GM19467 (cell line): ENCODE data around the gene MYO1E.

Experiments
- ATAC-seq: cut with Tn5 transposase; IDR thresholded peaks from one replicate; pipeline ENCODE4 v1.9.1; 2021; ENCODE audit warnings: mild to moderate bottlenecking, moderate library complexity; ENCODE audit not compliant: unreplicated experiment

Gene MYO1E

DNA sequence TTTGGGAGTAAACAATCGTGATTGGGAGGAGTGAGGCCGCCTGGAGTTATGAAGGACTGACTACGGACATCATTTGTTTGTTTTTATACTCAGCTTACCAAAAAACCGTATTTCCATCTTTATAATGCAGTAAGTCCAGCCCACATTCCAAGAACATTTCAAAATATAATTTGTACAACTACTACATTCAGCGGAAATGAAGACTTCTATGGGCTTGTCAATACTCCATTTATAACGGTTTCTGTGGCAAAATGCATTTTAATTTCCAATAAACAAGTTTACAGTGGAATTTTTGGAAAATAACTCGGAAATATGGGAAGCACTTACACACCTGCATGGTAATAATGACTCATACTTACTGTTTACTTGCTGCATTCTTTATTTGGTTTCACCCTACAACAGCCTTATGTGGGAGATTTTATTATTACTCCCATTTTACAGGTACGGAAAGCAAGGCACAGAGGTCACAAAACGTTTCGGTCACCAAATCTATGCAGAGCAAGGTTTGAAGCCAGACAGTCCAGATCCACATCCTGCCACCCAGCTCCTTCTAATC, 103.7 kb downstream of the MYO1E start:
- ATAC-seq, result no peak

DNA sequence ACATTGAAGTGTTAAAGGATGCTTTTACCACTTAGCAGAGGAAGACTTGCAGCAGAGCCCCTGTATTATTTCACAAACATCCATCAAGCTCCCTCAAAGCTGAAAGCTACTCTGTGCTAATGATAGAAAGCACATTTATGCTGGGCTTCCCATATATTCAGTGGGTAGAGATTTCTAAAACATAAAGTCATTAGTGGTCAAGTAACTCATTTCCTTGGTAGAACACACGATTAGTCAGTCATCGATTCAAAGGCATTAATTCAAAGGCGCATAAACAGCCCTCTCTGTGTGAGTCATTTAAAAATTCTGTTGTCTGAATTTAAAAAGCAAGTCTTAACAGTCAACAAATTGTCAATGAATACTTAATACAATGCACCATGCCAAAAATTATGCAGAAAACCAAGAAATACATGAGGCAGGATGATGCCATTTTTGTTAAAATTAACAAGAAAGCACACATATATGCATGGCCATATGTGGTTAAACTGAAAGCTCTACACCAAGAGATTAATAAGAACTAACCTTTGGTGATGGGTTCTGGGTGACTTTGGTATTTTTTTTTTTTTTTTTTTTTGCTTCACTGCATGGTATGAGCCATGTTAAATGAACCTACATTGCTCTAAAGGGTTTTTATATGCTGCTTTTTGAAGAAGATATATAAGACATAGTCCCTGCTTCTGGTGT, 104.4 kb downstream of the MYO1E start:
- ATAC-seq, result no peak

DNA sequence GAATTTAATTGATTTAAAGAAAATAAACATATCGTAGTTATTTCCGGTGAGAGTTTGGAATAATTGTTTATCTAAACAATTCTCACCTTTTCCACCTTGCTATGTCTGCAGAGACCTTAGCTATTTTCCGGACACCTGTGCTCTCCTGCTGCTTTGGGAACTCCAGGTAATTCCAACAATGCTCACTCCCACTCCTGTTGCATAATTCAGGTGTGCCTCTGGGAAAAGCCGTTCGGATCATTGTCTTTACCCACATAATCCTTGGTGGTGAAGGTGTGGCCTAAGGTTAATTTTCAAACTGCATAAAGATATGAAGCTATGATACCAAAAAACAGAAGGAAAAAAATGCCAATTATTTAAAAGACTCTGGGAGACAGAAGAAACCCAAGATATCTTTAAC, 106.6 kb downstream of the MYO1E start:
- no peak for ATAC-seq

DNA sequence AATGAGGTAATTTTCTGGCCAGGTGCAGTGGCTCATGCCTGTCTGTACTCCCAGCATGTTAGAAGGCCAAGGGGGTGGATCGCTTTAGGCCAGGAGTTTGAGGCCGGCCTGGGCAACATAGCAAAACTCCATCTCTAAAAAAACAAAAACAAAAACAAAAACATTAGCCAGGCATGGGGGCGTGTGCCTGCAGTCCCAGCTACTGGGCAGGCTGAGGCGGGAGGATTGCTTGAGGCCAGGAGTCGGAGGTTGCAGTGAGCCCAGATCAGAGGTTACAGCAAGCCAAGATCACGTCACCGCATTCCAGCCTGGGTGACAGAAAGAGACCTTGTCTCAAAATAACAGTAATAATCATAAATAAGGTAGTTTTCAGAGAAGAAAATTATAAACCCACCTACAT, 110.4 kb downstream of the MYO1E start:
- no peak for ATAC-seq

DNA sequence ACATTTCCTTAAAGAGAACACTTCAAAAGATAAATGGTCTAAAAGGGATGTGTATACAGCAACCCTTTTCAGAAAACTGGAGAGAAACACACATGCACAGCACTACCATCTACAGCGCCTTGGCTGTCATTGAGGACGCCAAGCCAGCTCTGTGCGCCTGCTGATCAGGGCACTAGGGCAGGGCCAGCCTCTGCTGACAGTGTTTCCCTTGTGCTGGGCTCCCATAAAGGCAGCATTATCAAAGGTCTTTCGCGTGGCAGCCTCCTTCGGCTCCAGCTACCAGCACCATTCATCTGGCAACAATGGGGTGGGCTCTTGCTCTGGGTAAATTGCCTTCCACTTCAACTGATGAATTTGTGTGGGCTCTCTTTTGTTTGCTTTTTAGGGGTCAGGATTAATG, 112.6 kb downstream of the MYO1E start:
- ATAC-seq, result no peak

DNA sequence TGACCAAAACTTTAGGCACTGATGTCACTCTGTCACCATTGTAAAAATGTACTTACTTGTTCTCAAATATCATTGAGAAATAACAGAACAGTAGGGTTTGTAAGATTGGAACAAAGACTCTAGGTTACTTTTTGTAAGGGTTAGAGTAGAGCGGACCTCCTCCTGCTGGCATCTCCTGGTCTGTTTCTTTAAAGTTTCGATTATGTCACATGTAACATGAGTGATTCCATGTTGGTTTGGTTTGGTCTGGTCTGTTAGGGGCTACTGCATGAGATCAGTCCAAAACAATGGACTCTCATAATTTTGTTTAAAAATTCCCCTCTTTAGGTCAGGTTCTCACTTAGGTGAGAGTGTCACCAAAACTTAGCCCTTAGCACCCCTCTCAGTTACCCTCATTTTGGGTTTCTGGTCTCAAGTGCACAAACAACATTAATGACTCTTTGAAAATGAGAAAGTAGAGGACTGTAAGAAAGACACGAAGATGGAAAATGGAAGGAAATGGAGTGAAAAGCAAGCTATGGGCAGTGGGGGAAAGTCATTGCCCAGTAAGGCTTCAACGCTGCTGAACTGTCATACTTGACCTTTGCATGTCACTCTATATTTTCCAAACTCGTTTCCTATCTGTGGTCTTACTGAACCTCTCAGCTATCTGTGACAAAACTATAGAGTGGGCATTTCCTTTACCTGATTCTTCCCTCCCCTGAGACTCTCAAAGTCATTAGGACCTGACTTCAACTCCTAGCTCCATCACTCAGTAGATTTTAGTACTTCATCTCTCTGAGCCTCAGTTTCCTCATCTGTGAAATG, 113.3 kb downstream of the MYO1E start:
- no peak for ATAC-seq

DNA sequence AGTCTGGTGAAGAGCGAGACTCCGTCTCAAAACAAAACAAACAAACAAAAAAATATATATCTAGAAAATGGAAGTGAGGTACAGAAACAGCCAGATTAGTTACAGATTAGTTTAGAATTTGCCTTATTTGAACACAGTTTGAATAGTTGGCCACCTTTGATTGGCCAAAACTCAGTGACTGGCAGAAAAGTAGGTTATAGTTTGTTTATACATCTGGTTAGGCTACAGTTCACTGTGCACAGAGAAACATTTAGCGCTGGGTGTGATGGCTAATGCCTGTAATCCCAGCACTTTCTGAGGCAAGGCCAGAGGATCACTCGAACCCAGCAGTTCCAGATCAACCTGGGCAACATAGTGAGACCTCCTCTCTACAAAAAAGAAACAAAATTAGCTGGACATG, 114.4 kb downstream of the MYO1E start:
- ATAC-seq, result no peak

DNA sequence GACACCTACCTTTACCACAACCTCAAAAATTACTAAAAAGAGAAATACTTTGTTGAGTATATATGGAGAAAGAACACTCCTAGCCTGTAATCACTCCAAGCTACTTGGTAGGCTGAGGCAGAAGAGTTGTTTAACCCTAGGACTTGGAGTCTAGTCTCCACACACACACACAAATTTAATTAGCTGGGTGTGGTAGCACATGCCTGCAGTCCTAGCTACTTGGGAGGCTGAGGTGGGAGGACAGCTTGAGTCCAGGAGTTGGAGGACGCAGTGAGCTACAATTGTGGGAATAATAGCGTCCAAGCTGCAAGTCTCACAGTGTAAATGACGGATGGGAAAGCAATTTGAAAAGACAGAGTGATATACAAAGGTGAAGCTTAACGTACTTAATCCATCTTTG, 115.5 kb downstream of the MYO1E start:
- ATAC-seq, result no peak

DNA sequence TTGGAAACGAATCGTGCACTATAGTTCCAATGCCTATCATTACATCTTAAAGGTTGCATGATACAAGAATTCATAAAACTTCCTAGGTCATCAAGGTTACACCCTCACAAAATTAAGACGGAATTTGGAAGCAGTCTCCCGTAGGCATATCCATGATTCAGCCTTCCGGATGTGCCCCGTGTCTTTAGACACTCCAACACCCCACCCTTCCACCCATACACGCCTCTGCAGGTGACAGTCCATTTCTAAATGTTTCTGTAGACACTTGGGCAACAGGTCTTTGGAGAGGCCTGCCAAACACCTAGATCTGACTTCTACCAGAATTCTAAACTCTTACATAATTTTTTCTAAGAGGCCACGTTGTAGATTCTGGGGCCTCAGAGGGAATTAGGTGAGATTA, 116.2 kb downstream of the MYO1E start:
- no peak for ATAC-seq

DNA sequence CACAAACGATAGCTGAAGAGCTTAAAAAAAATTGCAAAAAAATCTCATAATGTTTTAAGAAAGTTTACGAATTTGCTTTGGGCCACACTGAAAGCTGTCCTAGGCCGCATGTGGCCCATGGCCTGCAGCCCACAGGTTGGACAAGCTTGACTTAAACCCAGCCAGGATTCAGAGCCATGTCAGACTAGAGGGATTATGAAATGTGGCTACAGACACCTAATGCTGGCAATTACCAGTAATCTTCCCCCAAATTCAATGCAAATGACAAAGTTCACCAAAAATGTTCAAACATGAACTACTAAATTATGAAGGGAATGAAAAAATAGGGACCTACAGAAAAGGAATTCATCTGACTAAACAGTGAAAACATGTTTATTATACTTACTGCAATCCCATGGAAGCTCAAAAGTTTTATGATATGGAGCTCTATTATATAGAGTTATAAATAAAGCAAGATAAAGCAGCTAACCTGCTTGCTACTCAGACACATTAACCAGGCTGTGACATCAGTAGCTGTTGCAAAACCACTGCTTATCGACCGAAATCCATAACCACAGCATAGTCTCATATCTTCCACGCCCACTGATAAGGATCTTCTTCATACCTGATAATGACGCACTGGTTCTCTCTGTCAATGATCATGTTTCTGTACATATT, 116.9 kb downstream of the MYO1E start:
- no peak for ATAC-seq

DNA sequence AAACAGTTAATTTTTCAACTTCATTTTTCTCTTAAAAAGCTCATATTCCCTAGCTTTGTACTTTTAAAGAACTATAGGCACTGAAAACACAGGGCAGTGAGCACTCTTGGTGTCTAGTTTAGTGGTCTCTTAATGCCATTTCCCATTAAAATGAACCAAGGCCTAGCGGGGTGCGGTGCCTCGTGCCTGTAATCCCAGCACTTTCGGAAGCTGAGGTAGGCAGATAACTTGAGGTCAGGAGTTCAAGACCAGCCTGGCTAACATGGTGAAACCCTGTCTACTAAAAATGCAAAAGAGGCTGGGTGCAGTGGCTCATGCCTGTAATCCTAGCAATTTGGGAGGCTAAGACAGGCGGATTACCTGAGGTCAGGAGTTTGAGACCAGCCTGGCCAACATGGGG, 120.5 kb downstream of the MYO1E start:
- ATAC-seq, result no peak

DNA sequence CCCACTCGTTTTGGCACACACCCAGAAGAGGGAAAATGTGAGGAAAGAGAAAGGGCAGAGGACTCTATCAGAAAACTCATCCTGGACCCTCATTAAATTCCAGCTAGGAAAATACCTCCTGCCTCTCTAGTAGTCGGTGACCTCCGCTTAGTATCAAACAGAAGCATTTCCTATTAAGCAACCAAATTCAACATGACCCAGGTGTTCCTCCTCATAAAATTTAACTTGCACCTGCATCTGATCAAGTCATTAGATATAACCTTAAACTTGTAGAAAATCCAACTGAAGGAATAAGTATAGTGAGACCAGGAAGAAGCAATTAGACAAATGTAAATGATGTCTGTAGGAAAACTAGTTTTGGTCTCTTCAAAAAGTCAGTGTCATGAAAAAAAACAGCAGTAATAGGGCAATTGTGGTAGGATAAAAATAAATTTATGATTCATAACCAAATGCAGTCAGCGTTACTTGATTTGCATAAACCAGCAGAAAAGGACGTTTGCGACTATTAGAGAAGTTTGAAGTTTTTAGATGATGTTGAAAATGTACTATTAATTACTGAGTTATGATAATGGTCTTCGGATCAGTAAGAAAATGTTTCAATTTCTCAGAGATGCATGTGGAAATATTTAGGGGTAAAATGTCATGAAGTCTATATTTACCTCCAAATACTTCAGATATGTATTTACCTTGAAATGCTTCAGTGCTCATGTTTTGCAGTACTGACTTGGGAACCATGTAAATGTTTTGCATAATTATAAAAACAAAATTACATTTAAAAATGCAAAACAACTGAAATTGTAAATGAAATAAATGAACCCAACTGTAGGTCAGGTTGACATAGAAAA, 121.4 kb downstream of the MYO1E start:
- peak; percentile 42 for ATAC-seq

DNA sequence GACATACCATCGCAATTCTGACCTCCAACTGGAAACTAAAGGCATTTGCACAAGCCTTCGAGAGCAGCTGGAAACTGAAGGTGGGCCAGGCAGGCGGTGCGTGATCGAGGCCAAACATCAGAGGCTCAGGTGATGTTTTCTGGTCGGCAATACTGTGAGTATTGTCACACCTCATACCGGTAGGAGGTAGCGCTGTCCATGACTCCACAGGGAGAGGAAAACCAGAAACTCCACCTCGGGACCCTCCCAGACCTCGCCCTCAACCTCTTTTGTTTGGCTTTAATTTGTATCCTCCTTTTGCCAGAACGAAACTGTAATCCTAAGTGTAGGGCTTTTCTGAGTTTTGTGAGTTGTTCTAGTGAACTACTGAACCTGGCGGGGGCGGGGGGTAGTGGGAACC, 122.4 kb downstream of the MYO1E start:
- ATAC-seq, result no peak

DNA sequence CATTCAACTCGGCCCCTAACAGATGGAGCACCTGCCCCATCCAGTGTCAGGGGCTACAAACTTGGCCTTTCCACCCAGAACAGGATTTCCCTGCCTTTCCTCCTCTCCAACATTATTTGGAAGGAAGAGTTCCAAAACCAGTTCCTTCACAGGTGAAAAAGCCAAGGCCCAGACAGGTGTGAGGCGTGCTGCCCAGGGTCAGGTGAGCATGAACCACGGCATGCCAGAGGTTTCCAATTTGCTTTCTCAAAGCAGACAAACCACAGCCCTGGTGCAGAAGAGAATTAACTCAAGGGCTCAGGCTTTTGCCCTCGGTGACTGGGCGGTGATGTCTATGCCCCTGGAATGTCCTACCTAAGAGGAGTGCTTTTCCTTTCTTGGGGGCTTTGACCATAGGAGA, 122.9 kb downstream of the MYO1E start:
- no peak for ATAC-seq

DNA sequence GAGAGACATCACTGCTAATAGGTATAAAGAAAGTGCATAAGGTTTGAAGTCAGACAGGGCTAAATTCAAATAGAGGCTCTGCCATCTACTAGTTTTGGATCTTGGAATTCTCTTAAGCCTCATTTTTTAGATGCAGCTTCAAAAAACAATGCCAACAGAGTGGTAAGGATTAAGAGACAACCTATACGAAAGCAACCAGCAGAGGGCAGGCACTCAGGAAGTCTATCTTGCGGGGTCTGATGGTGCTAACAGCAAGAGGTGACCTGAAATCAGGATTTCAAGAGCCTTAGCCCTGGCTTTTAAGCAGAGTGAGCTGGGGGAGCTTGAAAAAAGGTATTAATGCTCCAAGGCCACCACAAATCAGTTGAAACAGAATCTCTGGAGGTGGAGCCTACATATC, 125.3 kb downstream of the MYO1E start:
- no peak for ATAC-seq

DNA sequence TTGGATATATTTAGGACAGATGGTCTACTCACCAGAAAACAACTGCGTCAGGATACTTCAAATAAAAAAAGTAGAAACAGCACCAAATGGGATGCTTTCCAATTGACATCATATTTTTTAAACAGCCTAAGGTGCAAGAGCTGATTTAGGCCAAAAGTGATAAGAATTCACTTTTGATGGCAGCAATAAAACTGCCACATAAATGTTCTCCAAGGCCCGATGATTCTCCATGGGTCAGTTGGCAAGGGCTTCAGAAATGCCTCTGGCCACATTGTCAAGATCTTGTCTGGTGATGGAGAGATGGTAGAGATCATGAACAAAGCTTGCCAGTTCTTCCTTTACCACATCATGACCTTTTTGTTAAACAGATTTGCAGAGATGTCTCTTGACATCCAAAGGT, 127.1 kb downstream of the MYO1E start:
- ATAC-seq, result no peak

DNA sequence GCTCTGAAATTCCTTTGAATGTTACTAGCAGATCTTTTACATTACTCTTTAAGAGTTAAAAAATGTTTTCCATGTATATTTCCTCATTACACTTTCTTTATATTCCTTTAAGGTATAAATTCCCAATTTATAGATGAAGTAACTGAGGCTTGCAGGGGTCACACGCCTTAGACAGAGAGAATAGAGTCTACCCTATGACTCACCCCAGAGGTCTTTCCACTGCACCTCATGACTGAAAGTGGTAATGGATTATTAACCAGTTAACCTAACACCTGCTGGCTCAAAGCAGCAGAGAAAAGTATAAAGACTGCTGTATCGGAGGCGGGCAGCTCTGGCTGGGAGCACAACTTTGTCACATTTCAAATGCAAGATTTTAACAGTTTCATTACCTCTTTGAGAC, 128.3 kb downstream of the MYO1E start:
- peak; percentile 83 for ATAC-seq

DNA sequence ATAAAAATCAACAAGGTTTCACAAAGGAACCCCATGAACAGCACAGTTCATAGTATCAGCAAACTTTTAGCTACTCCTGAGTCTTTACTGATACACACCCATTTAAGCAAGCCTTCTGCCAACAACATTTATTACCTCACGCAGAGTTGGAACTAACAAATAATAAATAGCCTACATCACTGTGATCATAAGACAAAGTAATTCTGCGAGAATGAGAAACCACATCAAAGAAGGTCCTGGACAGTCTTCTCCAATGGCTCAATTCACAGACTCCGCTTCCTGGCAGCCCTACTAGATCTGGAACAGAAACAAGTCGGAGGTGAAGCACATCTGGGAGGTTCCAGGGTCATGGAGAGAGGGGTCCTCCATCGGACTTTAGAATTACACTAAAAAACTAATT, 129.0 kb downstream of the MYO1E start:
- ATAC-seq, result no peak

DNA sequence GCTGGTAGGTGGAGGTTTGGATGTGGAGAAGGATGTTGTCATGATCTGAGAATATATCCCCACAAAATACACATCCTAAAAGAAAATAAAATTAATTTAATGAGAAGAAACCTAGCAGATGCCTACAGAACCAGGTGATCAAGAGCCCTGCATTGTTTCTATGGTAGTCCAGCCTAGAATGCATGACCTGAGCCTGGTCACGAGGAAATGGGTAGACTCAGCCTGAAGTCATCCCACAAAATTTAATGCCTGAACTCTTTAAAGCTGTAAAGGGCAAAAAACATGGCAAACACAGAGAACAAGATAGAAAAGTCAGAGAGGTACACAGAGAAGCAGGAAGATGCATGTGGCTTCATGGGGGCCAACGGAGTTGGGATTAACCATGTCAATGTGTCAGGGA, 130.0 kb downstream of the MYO1E start:
- ATAC-seq, result no peak

DNA sequence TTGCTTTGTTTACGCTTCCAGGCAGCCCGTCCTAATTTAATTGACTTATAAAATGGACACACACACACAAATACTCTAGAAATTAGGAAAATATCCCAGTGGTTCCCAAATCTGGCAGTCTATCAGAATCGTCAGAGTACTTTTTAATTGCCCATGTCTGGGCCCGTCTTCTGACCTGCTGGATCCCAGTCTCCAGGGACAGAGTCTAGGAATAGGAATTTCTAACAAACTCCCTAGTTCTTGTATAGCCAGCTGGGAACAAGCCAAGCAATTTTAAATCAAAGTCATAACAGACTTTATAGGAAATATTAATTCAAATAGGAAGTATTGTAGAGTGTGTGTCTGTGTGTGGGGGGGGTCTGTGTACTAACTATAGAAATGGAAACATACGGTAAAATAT, 132.6 kb downstream of the MYO1E start:
- no peak for ATAC-seq

DNA sequence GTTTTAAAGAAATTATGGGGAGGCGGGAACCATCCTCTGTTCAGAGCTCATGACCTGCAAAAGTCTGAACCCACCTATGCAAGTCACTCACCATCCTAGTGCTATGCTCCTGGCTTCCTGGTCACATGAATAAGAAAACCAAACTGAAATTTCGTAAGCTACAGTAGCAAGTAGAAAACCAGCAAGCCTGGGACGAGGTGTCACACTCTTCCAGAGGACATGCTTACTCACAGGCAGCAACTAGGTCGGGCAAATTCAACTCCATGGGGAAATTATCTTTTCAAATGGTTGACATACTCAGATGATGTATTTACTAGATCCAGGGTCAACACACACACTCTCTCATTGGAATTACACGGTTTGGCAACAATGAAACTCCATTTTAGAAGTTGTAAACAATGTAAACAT, 134.7 kb downstream of the MYO1E start:
- ATAC-seq, result peak; percentile 45
